Lower leg skin (tissue), 4 donors: ENCODE results near the gene HNMT. TPM values are rescaled to one million over a fixed set of nuclear protein-coding genes. Genes with fewer than 3 reads are reported as not detected.

Source experiments
- DNase-seq, 2 donors: peaks; one replicate each; pipeline ENCODE4 v3.0.0-alpha.2; 2019; ENCODE audit warnings: low spot score in 2 of 2
- H3K4me3 ChIP-seq: fragments of 200-600 bp; sonication (generic); 2 replicates; pipeline ENCODE4 v1.5.1; 2017; ENCODE audit warnings: mild to moderate bottlenecking, low read depth; ENCODE audit not compliant: poor library complexity, severe bottlenecking
- CTCF ChIP-seq, 3 donors: fragments of 450-650 bp; IDR thresholded peaks; one replicate each; pipeline ENCODE4 v1.5.1; 2016; ENCODE audit warnings: antibody characterized with exemption in 3 of 3, mild to moderate bottlenecking in 3 of 3, moderate library complexity in 2 of 3
- POLR2A ChIP-seq, 2 donors: fragments of 450-650 bp; IDR thresholded peaks; one replicate each; pipeline ENCODE4 v1.6.1; 2016 to 2017; ENCODE audit warnings: antibody characterized with exemption in 2 of 2, mild to moderate bottlenecking in 1 of 2, moderate library complexity in 1 of 2
- WGBS, 2 donors: methylation state at CpG; one replicate each; pipeline ENCODE4 v1.1.5; 2018; 5-methylcytosine and 5-hydroxymethylcytosine counted together
- intact Hi-C: fragments of 100-400 bp; cut with DNase I; formaldehyde crosslinking; loops from one replicate; pipeline ENCODE4 v1.15.0; 2023; ENCODE audit warnings: low total_unique reads
- total RNA-seq, 4 donors: library from RNA; depleted of rRNA; stranded (reverse); fragments of >200 nt; gene quantifications; one replicate each; pipeline ENCODE4 v1.1.0, GENCODE V29; 2016

HNMT gene
- total RNA-seq, 4 donors from 2014 or later, result 21.3 to 33.1 (median 28.8) TPM

DNA sequence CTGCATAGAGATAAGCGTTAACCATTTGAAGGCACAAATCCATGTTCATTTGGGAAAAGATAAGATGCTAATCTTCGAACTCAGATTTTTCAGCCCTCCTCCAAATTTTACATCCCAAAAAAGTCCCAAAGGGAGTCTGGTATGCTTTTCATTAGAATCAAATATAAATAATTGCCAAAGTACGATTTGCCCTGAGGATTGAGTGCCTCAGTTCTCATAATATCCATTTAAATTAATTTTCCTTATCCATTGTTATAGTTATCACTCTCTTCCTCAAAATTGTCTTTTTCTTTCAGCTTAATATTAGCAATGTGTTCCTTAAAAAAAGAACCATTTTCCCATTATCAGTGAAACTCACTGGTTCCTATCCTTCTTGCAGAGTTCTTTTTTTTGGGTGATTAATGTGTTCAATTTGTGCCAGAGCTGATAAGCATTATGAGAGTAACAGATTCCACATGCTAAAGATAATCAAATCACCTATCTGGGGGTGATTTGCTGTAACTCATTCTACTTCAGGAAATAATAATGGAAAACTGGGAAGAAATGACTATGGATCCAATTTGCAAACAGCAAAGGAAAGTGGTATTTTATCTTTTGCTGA, 686 bp downstream of the HNMT start:
- DNase-seq, result no peak
- 21 to 38% methylated on average over 3 of the region's 3 CpGs for WGBS, 2 donors
- H3K4me3 ChIP-seq, result peak overlapping the region; percentile 32
- intact Hi-C loops, result loop anchor here (10.0 kb wide), 1 partner anchor 90 kb away; no protein-coding TSS in a partner anchor
- no peak for TF ChIP-seq POLR2A (IDR thresholded peaks at IDR 0.05)
- no peak for TF ChIP-seq CTCF (IDR thresholded peaks at IDR 0.05)

DNA sequence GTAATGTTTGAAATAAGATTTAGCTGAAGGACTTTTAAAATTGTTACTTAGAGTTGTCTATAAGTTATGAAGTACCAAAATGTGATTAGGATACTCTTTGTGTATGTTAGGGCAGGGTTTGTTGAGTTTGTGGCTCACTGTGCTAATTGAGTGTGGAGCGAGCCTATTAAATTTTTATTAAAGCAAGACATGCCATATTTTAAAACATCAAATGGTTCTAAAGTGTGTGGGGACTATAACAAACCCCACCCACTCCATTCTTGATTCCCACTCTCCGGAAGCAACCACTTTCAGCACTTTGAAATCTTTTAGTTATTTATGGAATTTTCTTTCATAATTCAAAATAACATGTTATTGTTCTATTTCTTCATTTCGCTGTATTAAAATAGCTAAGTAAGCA, 1.8 kb downstream of the HNMT start:
- 53 to 62% methylated on average over 3 of the region's 3 CpGs for WGBS, 2 donors
- no peak overlapping the region for H3K4me3 ChIP-seq
- no peak for DNase-seq
- intact Hi-C loops, result loop anchor here (10.0 kb wide), 1 partner anchor 89 kb away; no protein-coding TSS in a partner anchor
- no peak for TF ChIP-seq POLR2A (IDR thresholded peaks at IDR 0.05)
- no peak for TF ChIP-seq CTCF (IDR thresholded peaks at IDR 0.05)

DNA sequence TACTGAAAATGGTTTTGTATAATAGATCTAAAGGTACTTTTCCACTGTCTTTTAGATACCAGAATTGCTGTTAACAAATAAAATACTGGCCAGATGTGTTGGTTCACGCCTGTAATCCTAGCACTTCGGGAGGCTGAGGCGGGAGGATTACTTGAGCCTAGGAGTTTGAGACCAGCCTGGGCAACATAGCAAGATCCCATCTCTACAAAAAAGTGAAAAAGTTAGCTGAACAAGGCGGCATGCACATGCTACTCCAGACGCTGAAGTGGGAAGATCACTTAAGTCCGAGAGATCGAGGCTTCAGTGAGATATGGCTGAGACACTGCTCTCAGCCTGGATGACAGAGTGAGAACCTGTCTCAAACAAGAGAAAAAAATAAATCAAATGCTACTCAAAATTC, 2.8 kb downstream of the HNMT start:
- TF ChIP-seq POLR2A (IDR thresholded peaks at IDR 0.05) (no peak), CTCF (IDR thresholded peaks at IDR 0.05) (no peak)
- H3K4me3 ChIP-seq, result no peak overlapping the region
- intact Hi-C loops, result loop anchor here (10.0 kb wide), 1 partner anchor 88 kb away; no protein-coding TSS in a partner anchor
- DNase-seq, result no peak
- WGBS, 2 donors, result 96% methylated on average over 7 of the region's 7 CpGs

- no peak for DNase-seq
- no peak overlapping the region for H3K4me3 ChIP-seq
- intact Hi-C loops, result loop anchor here (10.0 kb wide), 1 partner anchor 86 kb away; no protein-coding TSS in a partner anchor
Observed at GRCh38 chr2:137968477-137969417, 4.5 kb downstream of the HNMT start.

DNA sequence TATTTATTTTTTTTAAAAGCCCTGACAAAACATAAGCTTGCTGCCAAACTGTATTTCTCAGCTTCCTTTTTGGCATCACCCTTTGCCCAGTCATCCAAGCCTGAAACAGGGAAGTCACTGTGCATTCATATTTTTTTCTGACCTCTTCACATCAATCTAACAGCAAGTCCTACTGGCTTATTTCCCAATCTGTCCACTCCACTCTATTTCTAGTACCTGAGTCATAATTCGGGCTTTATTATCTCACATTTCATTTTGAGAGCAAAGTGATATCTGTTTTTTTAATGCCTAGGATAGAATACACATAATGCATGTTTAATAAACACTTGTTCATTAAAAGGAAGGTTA, 5.1 kb downstream of the HNMT start:
- TF ChIP-seq CTCF (IDR thresholded peaks at IDR 0.05), result no peak
- no peak for TF ChIP-seq POLR2A (IDR thresholded peaks at IDR 0.05)
- 12 to 17% methylated on average over 1 of the region's 1 CpG for WGBS, 2 donors
- no peak for DNase-seq
- intact Hi-C loops, result loop anchor here (10.0 kb wide), 1 partner anchor 85 kb away; no protein-coding TSS in a partner anchor
- no peak overlapping the region for H3K4me3 ChIP-seq

More at GRCh38 chr2:137968477-137969417, 4.5 kb downstream of the HNMT start:
- TF ChIP-seq CTCF (IDR thresholded peaks at IDR 0.05) (no peak), POLR2A (IDR thresholded peaks at IDR 0.05) (no peak)
- 62 to 66% methylated on average over 6 of the region's 6 CpGs for WGBS, 2 donors
